Inflammatory macrophage treated with lipopolysaccharide for 1 hour (primary cell): ENCODE measurements around the gene PHF1.

Experiments used
- DNase-seq, 2 donors: peaks; one replicate each; pipeline ENCODE4 v3.0.0-alpha.2; 2020 to 2022

PHF1 gene

DNA sequence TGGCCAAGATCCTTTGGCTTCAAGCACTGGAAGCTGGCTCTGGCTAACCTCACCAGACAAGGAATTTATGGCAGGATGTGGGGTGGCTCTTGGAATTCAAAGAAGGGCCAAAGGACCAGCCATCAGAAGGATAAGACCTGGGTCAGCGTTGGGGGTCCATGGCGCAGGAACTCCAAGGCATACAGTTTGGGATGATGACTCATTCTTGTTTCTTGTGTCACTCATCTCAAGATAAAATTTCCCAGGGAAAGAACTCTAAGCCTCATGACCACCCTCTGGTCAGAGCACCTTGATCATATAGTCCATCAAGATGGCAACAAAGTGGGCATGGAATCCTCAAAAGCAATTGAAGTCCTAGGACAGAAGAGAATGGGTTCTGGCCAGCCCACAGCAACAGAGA, 48.4 kb downstream of the PHF1 start:
- DNase-seq = no peak
